ENCODE data around the gene PTPRN. TPM values are rescaled to one million over a fixed set of nuclear protein-coding genes. Genes with fewer than 3 reads are reported as not detected.

Gene PTPRN
- total and polyA plus RNA-seq, 9 of the 15 experiments (the other 6 are each of a cell fraction or from before 2014, with no cell fraction given) = 0.15 to 2.4 (median 0.43) TPM; not detected in 1

DNA sequence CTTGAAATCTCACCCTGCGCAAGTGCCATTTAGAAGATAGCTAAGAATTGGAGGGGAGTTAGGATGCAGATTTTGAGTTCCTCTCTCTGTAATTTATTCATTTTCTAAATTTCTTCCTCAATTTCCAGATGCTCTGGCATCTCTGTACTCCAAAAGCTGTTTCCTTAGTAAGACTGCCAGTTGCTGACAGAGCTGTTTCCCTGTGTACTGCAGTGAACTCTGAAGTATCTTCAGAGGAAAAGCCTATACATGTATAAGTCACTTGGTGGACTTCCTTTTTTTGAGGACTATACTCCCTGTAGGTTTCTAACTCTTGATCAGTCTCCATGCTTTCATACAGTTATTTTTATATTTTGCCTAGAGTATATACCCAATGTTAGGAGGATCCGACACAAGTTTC lies 24.9 kb upstream of the PTPRN start:
- no peaks in the 10 kb centered on the region for H3K79me2 ChIP-seq (ENCODE audit: control insufficient read depth, insufficient read depth, low read length)
- in situ Hi-C loops (cut with MboI) (no loop called here), intact Hi-C loops (cut with micrococcal nuclease) (no loop called here)
- 9% methylated on average over 2 of the region's 2 CpGs for WGBS (ENCODE audit: insufficient coverage, low coverage, missing lambda C conversion rate)
- no peaks in the 10 kb centered on the region for H3K36me3 ChIP-seq (ENCODE audit: control insufficient read depth, insufficient read depth, low read length)
- H3K4me1 ChIP-seq (replicated peaks in 1 of 2; ENCODE audit: control insufficient read depth in 2 of 2, insufficient read depth in 2 of 2, low read length in 2 of 2) = peaks cover 0 to 13% of the 10 kb centered on the region in 2 experiments; a peak in 1 of 5 replicates
- H3K27me3 ChIP-seq (ENCODE audit: control insufficient read depth in 2 of 2, insufficient read depth in 2 of 2, low read length in 2 of 2) = peaks cover 0 to 22% of the 10 kb centered on the region in 2 experiments; a peak in 2 of 5 replicates
- no peak overlapping the region for H3K4me2 ChIP-seq (ENCODE audit: insufficient read depth, low read length)
- no peak for DNase-seq (ENCODE audit: extremely low read depth in 1 of 4, low spot score in 3 of 4)
- H3K4me3 ChIP-seq = no peak overlapping the region
- no peak for ATAC-seq
- H4K20me1 ChIP-seq (replicated peaks; ENCODE audit: control insufficient read depth, insufficient read depth, low read length) = no peaks in the 10 kb centered on the region
- no peak overlapping the region for H2AFZ ChIP-seq (ENCODE audit: low read depth, low read length)
- FAIRE-seq = no peak
- no peak overlapping the region for H3K27ac ChIP-seq (ENCODE audit: extremely low read depth, low read depth, low read length)
- H3K9me1 ChIP-seq (ENCODE audit: control insufficient read depth, insufficient read depth, low read length) = no peaks in the 10 kb centered on the region
- no peaks in the 10 kb centered on the region for H3K9me3 ChIP-seq (replicated peaks; ENCODE audit: control insufficient read depth, insufficient read depth, low read depth, low read length)
- no TSS peak for BruUV-seq (replicated peaks)
- TF ChIP-seq TAF15 (IDR thresholded peaks at IDR 0.05; ENCODE audit: low read depth, low read length) = no peak
- no peak for TF ChIP-seq ESRRA (IDR thresholded peaks at IDR 0.05; ENCODE audit: borderline replicate concordance, low read depth)
- no peak for TF ChIP-seq ZNF212 (CRISPR knock-in tag; IDR thresholded peaks at IDR 0.05)
- no peak for TF ChIP-seq SOX6 (IDR thresholded peaks at IDR 0.05)
- no peak for TF ChIP-seq SIN3B (IDR thresholded peaks at IDR 0.05; ENCODE audit: low read depth)
- TF ChIP-seq POLR2A (conservative IDR thresholded peaks at IDR 0.05) = no peak
- TF ChIP-seq NCOA2 (IDR thresholded peaks at IDR 0.05; ENCODE audit: partially characterized antibody in 2 of 2) = no peak
- TF ChIP-seq, protein P1, sequence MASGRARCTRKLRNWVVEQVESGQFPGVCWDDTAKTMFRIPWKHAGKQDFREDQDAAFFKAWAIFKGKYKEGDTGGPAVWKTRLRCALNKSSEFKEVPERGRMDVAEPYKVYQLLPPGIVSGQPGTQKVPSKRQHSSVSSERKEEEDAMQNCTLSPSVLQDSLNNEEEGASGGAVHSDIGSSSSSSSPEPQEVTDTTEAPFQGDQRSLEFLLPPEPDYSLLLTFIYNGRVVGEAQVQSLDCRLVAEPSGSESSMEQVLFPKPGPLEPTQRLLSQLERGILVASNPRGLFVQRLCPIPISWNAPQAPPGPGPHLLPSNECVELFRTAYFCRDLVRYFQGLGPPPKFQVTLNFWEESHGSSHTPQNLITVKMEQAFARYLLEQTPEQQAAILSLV (tag; IDR thresholded peaks at IDR 0.05) = no peak
- TF ChIP-seq CREB3 (tag; conservative IDR thresholded peaks at IDR 0.05; ENCODE audit: low read depth) = no peak
- no peak for TF ChIP-seq SRSF7 (optimal IDR thresholded peaks at IDR 0.05; ENCODE audit: low read depth, low read length)
- no peak for TF ChIP-seq GABPB1 (CRISPR knock-in tag; IDR thresholded peaks at IDR 0.05)
- no peak for TF ChIP-seq DNMT1 (IDR thresholded peaks at IDR 0.05)
- TF ChIP-seq, protein P2, sequence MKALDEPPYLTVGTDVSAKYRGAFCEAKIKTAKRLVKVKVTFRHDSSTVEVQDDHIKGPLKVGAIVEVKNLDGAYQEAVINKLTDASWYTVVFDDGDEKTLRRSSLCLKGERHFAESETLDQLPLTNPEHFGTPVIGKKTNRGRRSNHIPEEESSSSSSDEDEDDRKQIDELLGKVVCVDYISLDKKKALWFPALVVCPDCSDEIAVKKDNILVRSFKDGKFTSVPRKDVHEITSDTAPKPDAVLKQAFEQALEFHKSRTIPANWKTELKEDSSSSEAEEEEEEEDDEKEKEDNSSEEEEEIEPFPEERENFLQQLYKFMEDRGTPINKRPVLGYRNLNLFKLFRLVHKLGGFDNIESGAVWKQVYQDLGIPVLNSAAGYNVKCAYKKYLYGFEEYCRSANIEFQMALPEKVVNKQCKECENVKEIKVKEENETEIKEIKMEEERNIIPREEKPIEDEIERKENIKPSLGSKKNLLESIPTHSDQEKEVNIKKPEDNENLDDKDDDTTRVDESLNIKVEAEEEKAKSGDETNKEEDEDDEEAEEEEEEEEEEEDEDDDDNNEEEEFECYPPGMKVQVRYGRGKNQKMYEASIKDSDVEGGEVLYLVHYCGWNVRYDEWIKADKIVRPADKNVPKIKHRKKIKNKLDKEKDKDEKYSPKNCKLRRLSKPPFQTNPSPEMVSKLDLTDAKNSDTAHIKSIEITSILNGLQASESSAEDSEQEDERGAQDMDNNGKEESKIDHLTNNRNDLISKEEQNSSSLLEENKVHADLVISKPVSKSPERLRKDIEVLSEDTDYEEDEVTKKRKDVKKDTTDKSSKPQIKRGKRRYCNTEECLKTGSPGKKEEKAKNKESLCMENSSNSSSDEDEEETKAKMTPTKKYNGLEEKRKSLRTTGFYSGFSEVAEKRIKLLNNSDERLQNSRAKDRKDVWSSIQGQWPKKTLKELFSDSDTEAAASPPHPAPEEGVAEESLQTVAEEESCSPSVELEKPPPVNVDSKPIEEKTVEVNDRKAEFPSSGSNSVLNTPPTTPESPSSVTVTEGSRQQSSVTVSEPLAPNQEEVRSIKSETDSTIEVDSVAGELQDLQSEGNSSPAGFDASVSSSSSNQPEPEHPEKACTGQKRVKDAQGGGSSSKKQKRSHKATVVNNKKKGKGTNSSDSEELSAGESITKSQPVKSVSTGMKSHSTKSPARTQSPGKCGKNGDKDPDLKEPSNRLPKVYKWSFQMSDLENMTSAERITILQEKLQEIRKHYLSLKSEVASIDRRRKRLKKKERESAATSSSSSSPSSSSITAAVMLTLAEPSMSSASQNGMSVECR (CRISPR knock-in tag; IDR thresholded peaks at IDR 0.05) = no peak
- no peak for TF ChIP-seq EP300 (IDR thresholded peaks at IDR 0.05; ENCODE audit: low read length)
- no peak for TF ChIP-seq SP1 (CRISPR knock-in tag; IDR thresholded peaks at IDR 0.05)
- TF ChIP-seq FOXM1 (IDR thresholded peaks at IDR 0.05; ENCODE audit: low read depth) = no peak
- TF ChIP-seq FOXM1 (CRISPR knock-in tag; IDR thresholded peaks at IDR 0.05; ENCODE audit: low read depth) = no peak
- no peak for TF ChIP-seq ZNF699 (CRISPR knock-in tag; IDR thresholded peaks at IDR 0.05; ENCODE audit: insufficient replicate concordance)
- ChIA-PET POLR2A (no interaction called here), CTCF (ENCODE audit: low intra/inter-chr PET ratio) (no interaction called here)
- H3K9ac ChIP-seq (ENCODE audit: insufficient read depth in 1 of 2, low read depth in 2 of 2, low read length in 2 of 2) = no peak overlapping the region
